K562 (cell line): Measurements from ENCODE around the gene EIF3I. TPM values are rescaled to one million over a fixed set of nuclear protein-coding genes. Genes with fewer than 3 reads are reported as not detected.

Experiments
- CC2D1A ChIP-seq: fragments of 450-650 bp; IDR thresholded peaks from 2 replicates; pipeline ENCODE4 v1.6.1; 2017; ENCODE audit warnings: mild to moderate bottlenecking
- CXXC5 ChIP-seq: fragments of 250-450 bp; sonication (Bioruptor Pico); IDR thresholded peaks from 2 replicates; pipeline ENCODE4 v1.8.0; 2022; ENCODE audit warnings: inconsistent platforms, mild to moderate bottlenecking, moderate library complexity
- EGR1 ChIP-seq: fragments of 450-650 bp; conservative IDR thresholded peaks from 2 replicates; pipeline ENCODE4 v1.6.1; 2017; ENCODE audit warnings: mild to moderate bottlenecking
- EP300 ChIP-seq: IDR thresholded peaks from 2 replicates; pipeline ENCODE4 v1.6.1; 2012; ENCODE audit warnings: low read length, improper control_type of control experiment
- HDAC1 ChIP-seq, 2 experiments: fragments of 450-650 bp; IDR thresholded peaks; 2 replicates each; pipeline ENCODE4 v1.6.1; 2016 to 2017; ENCODE audit warnings: inconsistent platforms in 1 of 2, mild to moderate bottlenecking in 1 of 2, moderate library complexity in 1 of 2
- HMG20A ChIP-seq: fragments of 450-650 bp; formaldehyde crosslinking; conservative IDR thresholded peaks from 2 replicates; pipeline ENCODE4 v1.4.0; 2020; ENCODE audit warnings: mild to moderate bottlenecking, mixed read lengths
- PHB2 ChIP-seq: fragments of 450-650 bp; IDR thresholded peaks from 2 replicates; pipeline ENCODE4 v1.6.1; 2017; ENCODE audit warnings: low read depth
- PRPF4 ChIP-seq: fragments of 200-400 bp; formaldehyde crosslinking; IDR thresholded peaks from one replicate; pipeline ENCODE4 v1.6.1; 2017; ENCODE audit warnings: low read length, low read depth, mild to moderate bottlenecking; ENCODE audit not compliant: insufficient read depth, poor library complexity, severe bottlenecking
- RAD21 ChIP-seq, 2 experiments: fragments of 250-450 bp in 1 of 2; fragments of 450-650 bp in 1 of 2; sonication (Bioruptor Pico) in 1 of 2; formaldehyde crosslinking in 1 of 2; IDR thresholded peaks in 1 of 2; conservative IDR thresholded peaks in 1 of 2; 2 replicates each; pipeline versions ENCODE4 v1.4.0 to v1.8.0; 2020 to 2022; ENCODE audit warnings: mild to moderate bottlenecking in 2 of 2, moderate library complexity in 1 of 2
- SIN3A ChIP-seq, 2 experiments: fragments of 150-350 bp in 1 of 2; IDR thresholded peaks; 2 replicates each; pipeline ENCODE4 v1.6.1; 2011 to 2016; ENCODE audit warnings: borderline replicate concordance in 2 of 2, low read depth in 2 of 2, low read length in 2 of 2, mild to moderate bottlenecking in 2 of 2, moderate library complexity in 2 of 2; ENCODE audit not compliant: control insufficient read depth in 1 of 2
- SREBF2 ChIP-seq: sonication (generic); formaldehyde crosslinking; IDR thresholded peaks from 2 replicates; pipeline ENCODE4 v1.4.0; 2020; ENCODE audit warnings: mild to moderate bottlenecking, missing genetic modification reagents
- STAG1 ChIP-seq: sonication (generic); formaldehyde crosslinking; IDR thresholded peaks from 2 replicates; pipeline ENCODE4 v1.5.0; 2020; ENCODE audit warnings: missing genetic modification reagents, borderline replicate concordance
- TAF1 ChIP-seq: IDR thresholded peaks from 2 replicates; pipeline ENCODE4 v1.6.1; 2011; ENCODE audit warnings: mild to moderate bottlenecking, low read length, moderate library complexity; ENCODE audit not compliant: insufficient read depth, control insufficient read depth, severe bottlenecking; ENCODE audit errors: extremely low read depth
- TARDBP ChIP-seq: fragments of 450-650 bp; IDR thresholded peaks from 2 replicates; pipeline ENCODE4 v1.6.1; 2016
- ZNF175 ChIP-seq: fragments of 200-800 bp; sonication (Bioruptor generic); IDR thresholded peaks from 2 replicates; pipeline ENCODE4 v1.6.1; 2016; ENCODE audit warnings: low read depth, mild to moderate bottlenecking, missing genetic modification characterization, missing compliant biosample characterization
- ZNF212 ChIP-seq: fragments of 450-650 bp; formaldehyde crosslinking; IDR thresholded peaks from 2 replicates; pipeline ENCODE4 v1.4.0; 2020; ENCODE audit warnings: mild to moderate bottlenecking
- ZNF232 ChIP-seq: sonication (generic); formaldehyde crosslinking; IDR thresholded peaks from 2 replicates; pipeline ENCODE4 v1.8.0; 2022; ENCODE audit warnings: mild to moderate bottlenecking, missing genetic modification reagents
- ZNF431 ChIP-seq: sonication (generic); formaldehyde crosslinking; IDR thresholded peaks from 2 replicates; pipeline ENCODE4 v1.8.0; 2022; ENCODE audit warnings: mild to moderate bottlenecking, missing genetic modification reagents
- ZNF444 ChIP-seq: fragments of 250-450 bp; sonication (Bioruptor Pico); IDR thresholded peaks from 2 replicates; pipeline ENCODE4 v1.4.0; 2020; ENCODE audit warnings: mild to moderate bottlenecking, moderate library complexity
- ZNF785 ChIP-seq: fragments of 250-450 bp; sonication (Bioruptor Pico); IDR thresholded peaks from 2 replicates; pipeline ENCODE4 v1.4.0; 2020; ENCODE audit warnings: mild to moderate bottlenecking
- polyA plus RNA-seq, 8 experiments: library from polyadenylated mRNA; depleted of rRNA in 4 of 8; stranded (reverse) in 5 of 8; unstranded in 3 of 8; fragments of >200 nt; fragmentation: Nextera tagmentation in 2 of 8; fragmentation: Illumina TruSeq in 1 of 8; extraction: Ambion mirVana in 2 of 8; extraction: Trizol in 1 of 8; gene quantifications; 2 replicates each; pipeline versions ENCODE4 v1.2.1 to v1.2.3, GENCODE V29; 2011 to 2014; ENCODE audit warnings: inconsistent platforms in 1 of 8, missing spikeins in 1 of 8
- total RNA-seq, 7 experiments: library from RNA; depleted of rRNA in 6 of 7; stranded (reverse); fragments of >200 nt in 6 of 7; fragmentation: Illumina TruSeq in 2 of 7; extraction: Trizol in 2 of 7; gene quantifications; 2 replicates each; pipeline versions ENCODE4 v1.2.1 to v1.2.3, GENCODE V29; 2011 to 2021; ENCODE audit warnings: low replicate concordance in 1 of 7
- TF ChIP-seq, protein P1 (sequence below): fragments of 450-650 bp; IDR thresholded peaks from 2 replicates; pipeline ENCODE4 v1.6.1; 2016; ENCODE audit warnings: low read depth

EIF3I gene
- total and polyA plus RNA-seq, 9 of the 15 experiments (the other 6 are each of a cell fraction or from before 2014, with no cell fraction given): 414 to 1,526 (median 635) TPM

DNA sequence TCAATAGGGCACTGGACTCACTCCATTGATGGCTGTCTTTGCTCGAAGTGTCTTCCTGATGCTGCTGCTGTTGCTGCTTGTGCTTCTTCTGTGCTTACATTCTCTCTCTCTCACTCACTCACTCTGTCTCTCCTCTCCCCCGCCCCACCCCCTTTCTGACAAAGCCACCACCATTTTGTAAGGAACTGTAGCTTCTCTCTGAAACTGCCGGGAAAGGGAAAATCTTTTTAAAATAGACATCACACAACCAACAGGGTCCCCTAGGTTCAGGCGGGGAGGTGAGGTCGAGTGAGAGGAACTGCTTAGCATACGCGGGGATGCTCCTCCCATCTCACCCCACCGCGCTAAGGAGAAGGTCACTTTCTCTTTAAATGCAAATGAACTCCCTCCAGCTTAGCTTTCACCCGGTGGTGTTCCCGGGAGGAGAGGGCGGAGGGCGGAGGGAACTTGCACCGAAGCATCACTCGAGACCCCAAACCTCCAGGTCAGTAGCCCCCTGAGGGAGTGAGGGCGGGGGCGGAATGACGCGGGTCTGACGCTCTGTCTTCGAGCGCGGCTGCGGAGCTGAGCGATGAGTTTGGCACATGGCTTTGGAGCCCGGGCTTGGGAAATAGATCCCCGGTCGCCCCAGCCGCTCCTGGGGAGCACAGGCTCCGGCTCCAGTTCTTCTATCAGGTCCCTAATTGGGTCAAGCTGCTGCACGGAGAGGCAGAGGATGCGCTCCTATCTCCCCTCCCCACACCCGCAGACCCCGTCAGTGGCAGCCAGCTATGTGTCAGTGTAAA is 21.8 kb upstream of the EIF3I start, which contains the start of gene CCDC28B (continued):
- peak; percentile 93 for TF ChIP-seq EGR1
- peak; percentile 77 for TF ChIP-seq CXXC5
- TF ChIP-seq, protein P1, sequence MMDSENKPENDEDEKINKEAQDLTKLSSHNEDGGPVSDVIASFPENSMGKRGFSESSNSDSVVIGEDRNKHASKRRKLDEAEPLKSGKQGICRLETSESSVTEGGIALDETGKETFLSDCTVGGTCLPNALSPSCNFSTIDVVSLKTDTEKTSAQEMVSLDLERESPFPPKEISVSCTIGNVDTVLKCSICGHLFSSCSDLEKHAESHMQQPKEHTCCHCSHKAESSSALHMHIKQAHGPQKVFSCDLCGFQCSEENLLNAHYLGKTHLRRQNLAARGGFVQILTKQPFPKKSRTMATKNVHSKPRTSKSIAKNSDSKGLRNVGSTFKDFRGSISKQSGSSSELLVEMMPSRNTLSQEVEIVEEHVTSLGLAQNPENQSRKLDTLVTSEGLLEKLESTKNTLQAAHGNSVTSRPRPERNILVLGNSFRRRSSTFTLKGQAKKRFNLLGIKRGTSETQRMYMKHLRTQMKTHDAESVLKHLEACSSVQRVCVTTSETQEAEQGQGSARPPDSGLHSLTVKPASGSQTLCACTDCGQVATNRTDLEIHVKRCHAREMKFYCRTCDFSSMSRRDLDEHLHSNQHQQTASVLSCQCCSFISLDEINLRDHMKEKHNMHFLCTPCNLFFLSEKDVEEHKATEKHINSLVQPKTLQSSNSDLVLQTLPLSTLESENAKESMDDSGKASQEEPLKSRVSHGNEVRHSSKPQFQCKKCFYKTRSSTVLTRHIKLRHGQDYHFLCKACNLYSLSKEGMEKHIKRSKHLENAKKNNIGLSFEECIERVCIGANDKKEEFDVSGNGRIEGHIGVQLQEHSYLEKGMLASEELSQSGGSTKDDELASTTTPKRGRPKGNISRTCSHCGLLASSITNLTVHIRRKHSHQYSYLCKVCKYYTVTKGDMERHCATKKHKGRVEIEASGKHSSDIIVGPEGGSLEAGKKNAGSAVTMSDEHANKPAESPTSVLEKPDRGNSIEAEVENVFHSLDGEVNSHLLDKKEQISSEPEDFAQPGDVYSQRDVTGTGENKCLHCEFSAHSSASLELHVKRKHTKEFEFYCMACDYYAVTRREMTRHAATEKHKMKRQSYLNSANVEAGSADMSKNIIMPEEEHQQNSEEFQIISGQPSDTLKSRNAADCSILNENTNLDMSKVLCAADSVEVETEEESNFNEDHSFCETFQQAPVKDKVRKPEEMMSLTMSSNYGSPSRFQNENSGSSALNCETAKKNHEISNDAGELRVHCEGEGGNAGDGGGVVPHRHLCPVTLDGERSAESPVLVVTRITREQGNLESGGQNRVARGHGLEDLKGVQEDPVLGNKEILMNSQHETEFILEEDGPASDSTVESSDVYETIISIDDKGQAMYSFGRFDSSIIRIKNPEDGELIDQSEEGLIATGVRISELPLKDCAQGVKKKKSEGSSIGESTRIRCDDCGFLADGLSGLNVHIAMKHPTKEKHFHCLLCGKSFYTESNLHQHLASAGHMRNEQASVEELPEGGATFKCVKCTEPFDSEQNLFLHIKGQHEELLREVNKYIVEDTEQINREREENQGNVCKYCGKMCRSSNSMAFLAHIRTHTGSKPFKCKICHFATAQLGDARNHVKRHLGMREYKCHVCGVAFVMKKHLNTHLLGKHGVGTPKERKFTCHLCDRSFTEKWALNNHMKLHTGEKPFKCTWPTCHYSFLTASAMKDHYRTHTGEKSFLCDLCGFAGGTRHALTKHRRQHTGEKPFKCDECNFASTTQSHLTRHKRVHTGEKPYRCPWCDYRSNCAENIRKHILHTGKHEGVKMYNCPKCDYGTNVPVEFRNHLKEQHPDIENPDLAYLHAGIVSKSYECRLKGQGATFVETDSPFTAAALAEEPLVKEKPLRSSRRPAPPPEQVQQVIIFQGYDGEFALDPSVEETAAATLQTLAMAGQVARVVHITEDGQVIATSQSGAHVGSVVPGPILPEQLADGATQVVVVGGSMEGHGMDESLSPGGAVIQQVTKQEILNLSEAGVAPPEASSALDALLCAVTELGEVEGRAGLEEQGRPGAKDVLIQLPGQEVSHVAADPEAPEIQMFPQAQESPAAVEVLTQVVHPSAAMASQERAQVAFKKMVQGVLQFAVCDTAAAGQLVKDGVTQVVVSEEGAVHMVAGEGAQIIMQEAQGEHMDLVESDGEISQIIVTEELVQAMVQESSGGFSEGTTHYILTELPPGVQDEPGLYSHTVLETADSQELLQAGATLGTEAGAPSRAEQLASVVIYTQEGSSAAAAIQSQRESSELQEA: no peak
- TF ChIP-seq HMG20A: no peak
- TF ChIP-seq SIN3A (IDR thresholded peaks at IDR 0.05; ENCODE audit: borderline replicate concordance in 2 of 2, control insufficient read depth in 1 of 2, low read depth in 2 of 2, low read length in 2 of 2): peak in 1 of 2 experiments; percentile 84; a peak in 2 of 4 replicates
- no peak for TF ChIP-seq TARDBP
- no peak for TF ChIP-seq PRPF4
- no peak for TF ChIP-seq SREBF2 (CRISPR knock-in tag)
- peak; percentile 72; the same call in 1 of the 2 replicates for TF ChIP-seq ZNF444
- peak; percentile 39 for TF ChIP-seq TAF1
- no peak for TF ChIP-seq PHB2
- TF ChIP-seq RAD21 (CRISPR knock-in tag; conservative IDR thresholded peaks at IDR 0.05 in 1 of 2, IDR thresholded peaks at IDR 0.05 in 1 of 2): no peak
- TF ChIP-seq HDAC1 (IDR thresholded peaks at IDR 0.05): peak in 1 of 2 experiments; percentile 62; a peak in 1 of 4 replicates
- TF ChIP-seq EP300: no peak
- peak; percentile 66 for TF ChIP-seq ZNF431 (CRISPR knock-in tag)
- no peak for TF ChIP-seq ZNF175
- TF ChIP-seq CC2D1A: no peak
- no peak for TF ChIP-seq ZNF785 (CRISPR knock-in tag)
- no peak for TF ChIP-seq ZNF212
- no peak for TF ChIP-seq STAG1 (CRISPR knock-in tag)
- 0 out of 2 replicates have a peak, but pooled peaks have one; percentile 64 for TF ChIP-seq ZNF232
